Measurements from ENCODE around the gene CARMIL1.

The CARMIL1 gene

DNA sequence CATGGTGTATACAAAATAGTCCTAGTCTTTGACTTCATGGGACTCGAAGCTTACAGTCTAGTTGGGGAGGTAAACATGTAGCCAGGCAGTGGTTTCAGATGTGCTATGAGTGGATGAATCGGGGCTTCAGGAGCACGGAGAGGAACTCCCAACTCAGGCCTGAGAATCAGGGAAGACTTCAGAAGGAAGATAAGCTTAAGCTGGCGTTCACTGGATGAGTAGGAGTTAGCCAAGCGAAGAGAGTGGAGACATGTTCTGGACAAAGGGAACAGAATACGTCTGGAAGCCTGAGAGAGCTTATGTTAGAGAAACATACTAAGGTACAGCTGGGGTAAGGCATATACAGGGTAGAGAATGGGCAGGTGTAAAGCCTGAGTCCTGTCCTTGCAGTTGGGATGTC is 8.8 kb downstream of the CARMIL1 start:
- TF ChIP-seq, protein P1, sequence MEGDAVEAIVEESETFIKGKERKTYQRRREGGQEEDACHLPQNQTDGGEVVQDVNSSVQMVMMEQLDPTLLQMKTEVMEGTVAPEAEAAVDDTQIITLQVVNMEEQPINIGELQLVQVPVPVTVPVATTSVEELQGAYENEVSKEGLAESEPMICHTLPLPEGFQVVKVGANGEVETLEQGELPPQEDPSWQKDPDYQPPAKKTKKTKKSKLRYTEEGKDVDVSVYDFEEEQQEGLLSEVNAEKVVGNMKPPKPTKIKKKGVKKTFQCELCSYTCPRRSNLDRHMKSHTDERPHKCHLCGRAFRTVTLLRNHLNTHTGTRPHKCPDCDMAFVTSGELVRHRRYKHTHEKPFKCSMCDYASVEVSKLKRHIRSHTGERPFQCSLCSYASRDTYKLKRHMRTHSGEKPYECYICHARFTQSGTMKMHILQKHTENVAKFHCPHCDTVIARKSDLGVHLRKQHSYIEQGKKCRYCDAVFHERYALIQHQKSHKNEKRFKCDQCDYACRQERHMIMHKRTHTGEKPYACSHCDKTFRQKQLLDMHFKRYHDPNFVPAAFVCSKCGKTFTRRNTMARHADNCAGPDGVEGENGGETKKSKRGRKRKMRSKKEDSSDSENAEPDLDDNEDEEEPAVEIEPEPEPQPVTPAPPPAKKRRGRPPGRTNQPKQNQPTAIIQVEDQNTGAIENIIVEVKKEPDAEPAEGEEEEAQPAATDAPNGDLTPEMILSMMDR (IDR thresholded peaks at IDR 0.05): no peak
- Histone ChIP-seq H2AFZ (no peak overlapping the region), H3K27me3 (ENCODE audit: control insufficient read depth, insufficient read depth, low read length) (no peaks in the 10 kb centered on the region), H3K79me2 (peaks cover 5% of the 10 kb centered on the region), H3K9ac (no peak overlapping the region), H3K9me3 (ENCODE audit: control insufficient read depth, low read length) (no peaks in the 10 kb centered on the region), H3K27ac (no peak overlapping the region), H3K4me3 (ENCODE audit: low read depth, low read length) (no peak overlapping the region), H3K36me3 (ENCODE audit: control insufficient read depth, insufficient read depth, low read length) (no peaks in the 10 kb centered on the region), H3K4me1 (no peaks in the 10 kb centered on the region), H3K4me2 (ENCODE audit: low read length) (no peak overlapping the region)

DNA sequence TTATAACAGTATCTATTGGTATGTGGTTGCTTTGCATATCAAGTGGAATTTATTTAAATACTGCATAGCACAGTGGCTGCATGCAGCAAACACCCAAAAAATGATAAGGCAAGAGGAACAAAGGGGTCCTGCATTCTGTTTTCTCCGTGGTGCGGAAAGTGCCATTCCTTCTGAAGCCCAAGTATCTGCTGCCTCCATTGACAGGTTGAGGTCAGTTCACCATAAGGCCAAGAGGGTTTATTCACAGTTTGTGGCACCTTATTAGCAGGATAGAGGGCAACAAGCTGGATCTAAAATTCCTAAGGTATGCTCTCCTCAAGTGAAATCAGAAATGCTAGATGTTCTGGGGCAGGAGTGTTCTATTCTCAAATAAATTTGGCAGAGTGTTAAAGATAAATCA is 9.3 kb downstream of the CARMIL1 start:
- Histone ChIP-seq H3K9ac (no peak overlapping the region), H3K27me3 (ENCODE audit: control insufficient read depth, insufficient read depth, low read length) (no peaks in the 10 kb centered on the region), H3K79me2 (peaks cover 5% of the 10 kb centered on the region), H3K9me3 (ENCODE audit: control insufficient read depth, low read length) (no peaks in the 10 kb centered on the region), H3K4me3 (ENCODE audit: low read depth, low read length) (no peak overlapping the region), H3K36me3 (ENCODE audit: control insufficient read depth, insufficient read depth, low read length) (no peaks in the 10 kb centered on the region), H3K4me2 (ENCODE audit: low read length) (no peak overlapping the region), H2AFZ (no peak overlapping the region), H3K27ac (no peak overlapping the region), H3K4me1 (no peaks in the 10 kb centered on the region)
- TF ChIP-seq, protein P1 (IDR thresholded peaks at IDR 0.05): no peak

DNA sequence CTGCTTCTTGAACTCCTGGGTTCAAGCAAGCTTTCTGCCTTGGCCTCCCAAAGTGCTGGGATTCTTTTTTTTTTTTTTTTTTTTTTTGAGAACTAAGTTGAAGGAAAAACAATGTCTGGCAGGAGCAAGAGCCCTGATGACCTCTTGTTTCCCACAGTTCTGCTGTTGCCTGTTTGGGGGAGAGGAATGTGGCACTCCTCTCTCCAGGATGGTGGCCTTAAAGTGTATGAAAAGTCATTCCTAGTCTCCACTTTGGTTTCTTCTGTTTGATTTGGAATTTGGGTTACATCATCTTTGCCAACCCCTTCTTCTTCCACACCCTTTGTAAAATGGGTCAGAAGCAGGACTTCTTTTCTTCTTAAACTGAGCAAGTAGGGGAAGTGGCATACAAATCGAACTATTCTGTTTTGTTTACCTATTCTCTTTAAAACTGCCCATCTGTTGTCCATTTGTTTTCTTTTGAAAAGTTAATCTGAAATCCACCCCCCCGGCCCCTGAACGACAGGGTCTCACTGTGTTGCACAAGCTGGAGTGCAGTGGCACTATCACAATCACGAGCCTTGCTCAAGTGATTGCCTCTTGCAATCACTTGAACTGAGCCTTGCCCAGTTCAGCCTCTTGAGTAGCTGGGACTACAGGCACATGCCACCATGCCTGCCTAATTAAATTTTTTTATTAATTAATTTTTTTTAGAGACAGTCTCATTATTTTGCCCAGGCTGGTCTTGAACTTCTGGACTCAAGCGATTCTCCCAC is 11.3 kb downstream of the CARMIL1 start:
- Histone ChIP-seq H3K27ac (no peak overlapping the region), H2AFZ (no peak overlapping the region), H3K4me1 (peaks cover under 1% of the 10 kb centered on the region), H3K79me2 (peaks cover 5% of the 10 kb centered on the region), H3K4me2 (ENCODE audit: low read length) (no peak overlapping the region), H3K9ac (no peak overlapping the region), H3K9me3 (ENCODE audit: control insufficient read depth, low read length) (no peaks in the 10 kb centered on the region), H3K36me3 (ENCODE audit: control insufficient read depth, insufficient read depth, low read length) (no peaks in the 10 kb centered on the region), H3K4me3 (ENCODE audit: low read depth, low read length) (no peak overlapping the region), H3K27me3 (ENCODE audit: control insufficient read depth, insufficient read depth, low read length) (no peaks in the 10 kb centered on the region)
- TF ChIP-seq, protein P1 (IDR thresholded peaks at IDR 0.05): no peak

DNA sequence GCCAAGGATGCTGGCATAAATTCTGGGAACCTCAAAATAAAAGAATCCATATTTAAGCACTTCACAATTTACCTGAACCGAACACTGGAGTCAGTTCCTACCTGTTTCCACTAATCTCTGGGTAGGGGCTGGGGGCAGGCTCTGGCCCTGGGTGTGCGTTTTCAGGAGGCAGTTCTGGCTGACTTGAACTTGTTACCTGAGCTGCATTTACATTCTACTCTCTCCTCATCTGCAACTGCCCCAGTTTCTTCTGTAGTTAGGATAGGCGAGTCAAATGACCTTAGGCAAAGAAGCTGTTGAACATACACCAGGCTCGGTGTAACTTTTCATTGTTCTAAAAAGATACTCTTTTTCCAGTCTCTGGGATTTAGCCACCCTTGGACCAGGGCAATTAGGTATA is 13.2 kb downstream of the CARMIL1 start:
- TF ChIP-seq, protein P1 (IDR thresholded peaks at IDR 0.05): no peak
- Histone ChIP-seq H3K27ac (no peak overlapping the region), H3K27me3 (ENCODE audit: control insufficient read depth, insufficient read depth, low read length) (no peaks in the 10 kb centered on the region), H3K4me2 (ENCODE audit: low read length) (no peak overlapping the region), H3K4me1 (peaks cover 8% of the 10 kb centered on the region), H3K36me3 (ENCODE audit: control insufficient read depth, insufficient read depth, low read length) (no peaks in the 10 kb centered on the region), H3K4me3 (ENCODE audit: low read depth, low read length) (no peak overlapping the region), H3K9me3 (ENCODE audit: control insufficient read depth, low read length) (no peaks in the 10 kb centered on the region), H3K9ac (no peak overlapping the region), H2AFZ (no peak overlapping the region), H3K79me2 (peaks cover 4% of the 10 kb centered on the region)

DNA sequence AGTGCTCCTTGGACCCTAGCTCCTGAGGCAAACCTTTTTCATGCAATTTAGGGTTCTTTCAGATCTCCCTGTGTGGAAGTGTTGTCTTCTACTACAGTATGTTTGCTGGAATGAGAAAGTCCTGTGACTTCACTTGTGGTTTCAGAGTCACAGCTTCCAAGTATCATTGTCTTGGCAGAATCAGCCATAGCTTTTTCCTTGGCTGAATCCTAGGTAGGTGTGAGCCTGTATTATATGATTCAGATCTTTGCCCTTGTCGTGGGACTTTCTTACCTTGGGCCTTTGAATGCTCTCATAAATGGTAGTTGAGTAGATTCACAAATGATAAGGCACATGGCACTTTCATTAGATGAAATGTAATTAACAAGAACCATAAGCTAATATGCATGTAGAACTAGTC is 16.5 kb downstream of the CARMIL1 start:
- no peak overlapping the region for H2AFZ ChIP-seq
- no peak overlapping the region for H3K27ac ChIP-seq
- TF ChIP-seq, protein P1 (IDR thresholded peaks at IDR 0.05): no peak
- no peak overlapping the region for H3K9ac ChIP-seq
- no peaks in the 10 kb centered on the region for H3K36me3 ChIP-seq (ENCODE audit: control insufficient read depth, insufficient read depth, low read length)
- no peak overlapping the region for H3K4me3 ChIP-seq (ENCODE audit: low read depth, low read length)
- peaks cover 8% of the 10 kb centered on the region for H3K79me2 ChIP-seq
- no peak overlapping the region for H3K4me2 ChIP-seq (ENCODE audit: low read length)
- no peaks in the 10 kb centered on the region for H3K9me3 ChIP-seq (ENCODE audit: control insufficient read depth, low read length)
- no peaks in the 10 kb centered on the region for H3K27me3 ChIP-seq (ENCODE audit: control insufficient read depth, insufficient read depth, low read length)
- peaks cover 8% of the 10 kb centered on the region for H3K4me1 ChIP-seq
